HEK293 (cell line): ENCODE measurements around the gene GALR2.

Source experiments
- CTCF ChIA-PET: fragments of 350-600 bp; formaldehyde crosslinking; extraction: SDS; loops from one replicate; lab custom pipeline; 2021; ENCODE audit warnings: antibody characterized with exemption; lab: Yijun Ruan, JAX
- POLR2A ChIA-PET: fragments of 300-600 bp; formaldehyde crosslinking; extraction: SDS; loops from one replicate; lab custom pipeline; 2020; ENCODE audit warnings: antibody characterized with exemption, inconsistent platforms; lab: Yijun Ruan, JAX
- H3K27ac ChIP-seq: fragments of 200-500 bp; sonication (Bioruptor generic); 2 replicates; pipeline ENCODE4 v1.5.1; 2014; ENCODE audit warnings: low read depth, low read length, control low read depth, inconsistent platforms; ENCODE audit errors: extremely low read depth
- H3K36me3 ChIP-seq, 2 experiments: fragments of 200-500 bp in 1 of 2; sonication (Bioruptor generic) in 1 of 2; 1 replicate in 1 of 2; 2 replicates in 1 of 2; pipeline ENCODE4 v1.5.1; 2014 to 2017; ENCODE audit warnings: inconsistent platforms in 2 of 2, low read length in 2 of 2; ENCODE audit not compliant: control insufficient read depth in 2 of 2, insufficient read depth in 1 of 2
- H3K4me1 ChIP-seq: fragments of 200-500 bp; sonication (Bioruptor generic); 2 replicates; pipeline ENCODE4 v1.5.1; 2014; ENCODE audit warnings: mild to moderate bottlenecking, low read length, inconsistent platforms; ENCODE audit not compliant: control insufficient read depth, insufficient read depth
- H3K4me3 ChIP-seq: 2 replicates; pipeline ENCODE4 v1.5.1; 2011; ENCODE audit warnings: low read depth, mild to moderate bottlenecking, control low read depth, low read length, moderate library complexity
- H3K9me3 ChIP-seq: fragments of 200-500 bp; sonication (Bioruptor generic); 2 replicates; pipeline ENCODE4 v1.5.1; 2014; ENCODE audit warnings: low read depth, low read length, inconsistent platforms; ENCODE audit not compliant: control insufficient read depth, insufficient read depth
- AEBP2 ChIP-seq: fragments of 450-650 bp; formaldehyde crosslinking; IDR thresholded peaks from 2 replicates; pipeline ENCODE4 v1.5.1; 2016; ENCODE audit warnings: missing biosample characterization, missing genetic modification characterization, borderline replicate concordance
- ELK4 ChIP-seq: IDR thresholded peaks from 2 replicates; pipeline ENCODE4 v1.6.1; 2011; ENCODE audit warnings: mild to moderate bottlenecking, low read depth, low read length, borderline replicate concordance
- HIC1 ChIP-seq: fragments of 450-650 bp; formaldehyde crosslinking; IDR thresholded peaks from 2 replicates; pipeline ENCODE4 v1.5.1; 2016; ENCODE audit warnings: missing biosample characterization, missing genetic modification characterization
- HOXC10 ChIP-seq: sonication (generic); formaldehyde crosslinking; IDR thresholded peaks from 2 replicates; pipeline ENCODE4 v1.8.1; 2023; ENCODE audit warnings: mild to moderate bottlenecking, missing genetic modification reagents
- KLF16 ChIP-seq: fragments of 450-650 bp; formaldehyde crosslinking; IDR thresholded peaks from 2 replicates; pipeline ENCODE4 v1.5.1; 2017; ENCODE audit warnings: missing biosample characterization, missing genetic modification characterization
- MEIS1 ChIP-seq: sonication (generic); formaldehyde crosslinking; IDR thresholded peaks from 2 replicates; pipeline ENCODE4 v1.8.1; 2022; ENCODE audit warnings: missing genetic modification reagents, mild to moderate bottlenecking, borderline replicate concordance
- PBX3 ChIP-seq: sonication (generic); formaldehyde crosslinking; IDR thresholded peaks from 2 replicates; pipeline ENCODE4 v1.8.1; 2022; ENCODE audit warnings: mild to moderate bottlenecking, moderate library complexity, missing genetic modification reagents
- SP7 ChIP-seq: fragments of 450-650 bp; formaldehyde crosslinking; IDR thresholded peaks from 2 replicates; pipeline ENCODE4 v1.5.1; 2016; ENCODE audit warnings: missing biosample characterization, missing genetic modification characterization
- TRIM28 ChIP-seq: IDR thresholded peaks from 2 replicates; pipeline ENCODE4 v1.6.1; 2011; ENCODE audit warnings: low read length, control low read depth, borderline replicate concordance
- WT1 ChIP-seq: fragments of 450-650 bp; formaldehyde crosslinking; IDR thresholded peaks from 2 replicates; pipeline ENCODE4 v1.5.1; 2016; ENCODE audit warnings: missing biosample characterization, missing genetic modification characterization
- YY2 ChIP-seq: fragments of 450-650 bp; formaldehyde crosslinking; IDR thresholded peaks from 2 replicates; pipeline ENCODE4 v1.5.1; 2016; ENCODE audit warnings: missing biosample characterization, missing genetic modification characterization
- ZEB2 ChIP-seq: fragments of 450-650 bp; formaldehyde crosslinking; IDR thresholded peaks from 2 replicates; pipeline ENCODE4 v1.5.1; 2016; ENCODE audit warnings: missing biosample characterization, missing genetic modification characterization
- ZFP37 ChIP-seq: fragments of 450-650 bp; formaldehyde crosslinking; IDR thresholded peaks from 2 replicates; pipeline ENCODE4 v1.5.1; 2016; ENCODE audit warnings: missing biosample characterization, missing genetic modification characterization
- ZNF248 ChIP-seq: fragments of 450-650 bp; formaldehyde crosslinking; IDR thresholded peaks from 2 replicates; pipeline ENCODE4 v1.5.1; 2017; ENCODE audit warnings: missing biosample characterization, missing genetic modification characterization
- ZNF280D ChIP-seq: fragments of 450-650 bp; formaldehyde crosslinking; IDR thresholded peaks from 2 replicates; pipeline ENCODE4 v1.5.1; 2016; ENCODE audit warnings: missing biosample characterization, missing genetic modification characterization
- ZNF48 ChIP-seq: fragments of 450-650 bp; formaldehyde crosslinking; IDR thresholded peaks from 2 replicates; pipeline ENCODE4 v1.5.1; 2016; ENCODE audit warnings: missing biosample characterization, missing genetic modification characterization
- ZNF501 ChIP-seq: fragments of 450-650 bp; formaldehyde crosslinking; IDR thresholded peaks from 2 replicates; pipeline ENCODE4 v1.5.1; 2016; ENCODE audit warnings: missing biosample characterization, missing genetic modification characterization
- ZNF544 ChIP-seq: fragments of 450-650 bp; formaldehyde crosslinking; IDR thresholded peaks from 2 replicates; pipeline ENCODE4 v1.5.0; 2017; ENCODE audit warnings: missing biosample characterization, missing genetic modification characterization
- ZNF549 ChIP-seq: fragments of 450-650 bp; IDR thresholded peaks from 2 replicates; pipeline ENCODE4 v1.5.1; 2018; ENCODE audit warnings: missing biosample characterization, missing genetic modification characterization, mild to moderate bottlenecking, inconsistent platforms, moderate library complexity
- ZNF610 ChIP-seq: fragments of 450-650 bp; formaldehyde crosslinking; IDR thresholded peaks from 2 replicates; pipeline ENCODE4 v1.5.1; 2016; ENCODE audit warnings: missing biosample characterization, missing genetic modification characterization, borderline replicate concordance
- ZNF654 ChIP-seq: fragments of 450-650 bp; formaldehyde crosslinking; IDR thresholded peaks from 2 replicates; pipeline ENCODE4 v1.5.1; 2016; ENCODE audit warnings: low read depth, missing biosample characterization, missing genetic modification characterization
- ZNF677 ChIP-seq: fragments of 450-650 bp; IDR thresholded peaks from 2 replicates; pipeline ENCODE4 v1.5.0; 2018; ENCODE audit warnings: missing biosample characterization, mild to moderate bottlenecking, missing genetic modification characterization, moderate library complexity
- ZNF830 ChIP-seq: fragments of 450-650 bp; IDR thresholded peaks from 2 replicates; pipeline ENCODE4 v1.5.0; 2018; ENCODE audit warnings: missing biosample characterization, missing genetic modification characterization, low read depth, mild to moderate bottlenecking, moderate library complexity
- ZSCAN16 ChIP-seq: fragments of 450-650 bp; formaldehyde crosslinking; IDR thresholded peaks from 2 replicates; pipeline ENCODE4 v1.5.1; 2016; ENCODE audit warnings: missing biosample characterization, missing genetic modification characterization
- ZSCAN23 ChIP-seq: fragments of 450-650 bp; formaldehyde crosslinking; IDR thresholded peaks from 2 replicates; pipeline ENCODE4 v1.5.1; 2016; ENCODE audit warnings: missing biosample characterization, missing genetic modification characterization

The GALR2 gene

GRCh38 chr17:76091526-76092286 is 17.1 kb downstream of the GALR2 start:
- POLR2A ChIA-PET = interaction anchor here (0.6 to 1.0 kb wide), 3 partner anchors 30 to 86 kb away, joined by 3 to 6 read pairs (median 4); no protein-coding TSS in a partner anchor
- TF ChIP-seq SP7 (no peak), ELK4 (no peak), YY2 (no peak), ZFP37 (no peak), WT1 (tag by site-specific recombination) (no peak), ZNF549 (no peak), ZNF830 (no peak), AEBP2 (no peak), ZNF48 (tag by site-specific recombination) (no peak), KLF16 (tag by site-specific recombination) (no peak), ZSCAN23 (no peak), ZNF248 (tag by site-specific recombination) (no peak), ZSCAN16 (tag by site-specific recombination) (no peak), ZNF501 (tag by site-specific recombination) (no peak)
- H3K4me3 ChIP-seq = no peak overlapping the region
- no peak overlapping the region; the same call in 1 of the 2 replicates for H3K27ac ChIP-seq
- CTCF ChIA-PET = interaction anchor here (0.6 kb wide), 1 partner anchor 71 kb away, joined by 3 read pairs; no protein-coding TSS in a partner anchor
- H3K36me3 ChIP-seq = peaks cover 22 to 95% of the 10 kb centered on the region in 2 experiments
- H3K4me1 ChIP-seq = no peaks in the 10 kb centered on the region
- H3K9me3 ChIP-seq = no peaks in the 10 kb centered on the region

- POLR2A ChIA-PET = interaction anchor here (1.0 to 1.4 kb wide), 2 partner anchors 13 to 78 kb away, joined by 3 to 5 read pairs; no protein-coding TSS in a partner anchor
- CTCF ChIA-PET = interaction anchor here (0.6 to 0.8 kb wide), 4 partner anchors 72 to 243 kb away, joined by 3 to 5 read pairs (median 4); no protein-coding TSS in a partner anchor
- H3K27ac ChIP-seq = no peak overlapping the region
- H3K4me3 ChIP-seq = no peak overlapping the region
- H3K9me3 ChIP-seq = no peaks in the 10 kb centered on the region
- H3K4me1 ChIP-seq = no peaks in the 10 kb centered on the region
- peaks cover 32 to 95% of the 10 kb centered on the region in 2 experiments for H3K36me3 ChIP-seq
- TF ChIP-seq ZNF544 (tag by site-specific recombination) (no peak), HIC1 (no peak), ZNF280D (no peak), ZNF677 (tag by site-specific recombination) (no peak), HOXC10 (CRISPR knock-in tag) (no peak), MEIS1 (CRISPR knock-in tag) (no peak), TRIM28 (no peak), ZNF610 (no peak), ZNF654 (no peak), PBX3 (no peak), ZEB2 (no peak)
Observed at GRCh38 chr17:76092526-76093413, 18.2 kb downstream of the GALR2 start.
